ENCODE data around the gene ATP2B1.
"Not testable (repeated sequence)": the region's sequence is repeated elsewhere in the genome, so short reads cannot be mapped to it uniquely, and the experiment has no call there.

ATP2B1 gene

DNA sequence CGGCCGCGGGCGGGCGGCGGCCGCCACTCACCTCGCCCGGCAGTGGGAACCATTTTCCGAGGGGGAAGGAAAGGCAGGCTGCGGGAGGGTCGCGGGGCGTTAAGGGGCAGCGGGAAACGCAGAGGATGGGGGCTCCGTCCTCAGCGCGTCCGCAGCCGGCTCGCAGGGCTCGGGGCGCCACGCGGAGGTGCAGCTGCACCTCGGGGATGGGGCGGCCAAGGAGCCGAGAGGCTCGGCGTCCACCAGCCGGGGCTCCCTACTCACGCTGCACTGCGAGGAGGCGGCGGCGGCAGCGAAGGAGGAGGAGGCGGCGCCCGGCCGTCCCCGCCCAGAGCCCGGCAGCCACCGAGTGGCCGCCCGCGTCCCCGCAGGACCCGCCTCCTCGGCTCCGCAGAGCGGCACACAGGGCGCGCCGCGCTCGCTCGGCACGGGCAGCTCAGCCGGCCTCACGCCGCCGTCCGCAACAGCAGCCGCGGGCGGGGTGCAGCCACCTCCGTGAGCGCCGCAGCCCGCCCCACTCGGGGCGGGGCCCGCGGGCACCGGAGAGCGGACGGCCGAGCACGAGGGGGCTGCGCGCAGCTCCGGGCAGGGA, at the start of gene ATP2B1:
Gene ATP2B1, minus strand, starts transcription at position 274 of the 592 bp plus-strand sequence. CDS start 52,952 bp downstream, outside the sequence.
- peak; percentile 82 for DNase-seq

DNA sequence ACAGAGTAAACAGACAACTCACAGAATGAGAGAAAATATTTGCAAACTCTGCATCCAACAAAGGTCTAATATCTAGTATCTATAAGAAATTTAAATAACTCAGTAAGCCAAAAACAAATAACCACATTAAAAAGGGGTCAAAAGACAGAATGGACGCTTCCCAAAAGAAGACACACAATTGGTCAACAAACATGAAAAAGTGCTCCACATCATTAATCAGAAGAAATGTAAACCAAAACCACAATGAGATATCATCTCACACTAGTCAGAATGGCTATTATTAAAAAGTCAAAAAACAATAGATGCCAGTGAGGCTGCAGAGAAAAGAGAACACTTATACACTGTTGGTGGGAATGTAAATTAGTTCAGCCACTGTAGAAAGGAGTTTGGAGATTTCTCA, 49.3 kb upstream of the ATP2B1 start:
- not testable (repeated sequence) for DNase-seq

DNA sequence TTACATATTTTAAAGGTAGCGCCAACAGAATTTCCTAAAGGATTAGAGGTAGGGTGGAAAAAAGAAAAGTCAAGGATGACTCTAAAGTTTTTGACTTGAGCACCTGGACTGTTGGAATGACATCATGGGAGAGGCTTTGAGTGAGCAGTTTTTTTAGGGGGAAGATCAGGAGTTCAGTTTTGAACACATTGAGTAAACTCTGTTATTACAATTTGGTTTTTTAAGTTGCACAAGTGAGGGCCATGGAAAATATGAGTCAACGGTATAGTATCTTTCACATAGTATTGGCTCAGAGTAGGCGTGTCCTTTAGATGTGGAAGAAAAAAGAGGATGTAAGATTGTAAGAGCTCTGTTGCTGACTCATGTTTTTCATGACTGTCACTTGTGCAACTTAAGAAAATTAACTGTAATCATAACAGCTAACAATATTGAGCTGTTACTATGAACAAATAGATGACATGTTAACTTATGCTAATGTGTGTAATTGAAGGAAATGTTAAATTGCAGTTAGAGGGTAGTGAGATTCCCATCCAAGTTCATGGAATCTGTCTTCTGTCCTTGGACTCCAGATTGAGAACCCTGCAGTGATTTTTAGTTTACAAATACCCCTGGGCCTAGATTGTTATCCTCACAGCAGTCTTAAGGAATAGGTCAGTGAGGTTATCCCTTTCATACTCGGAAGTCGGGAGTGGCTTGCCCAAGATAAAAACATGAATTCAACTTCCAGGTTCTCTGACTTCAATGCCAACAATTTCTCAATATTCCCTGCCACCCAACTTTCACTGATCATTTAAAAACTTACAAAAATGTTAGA, 48.2 kb upstream of the ATP2B1 start:
- no peak for DNase-seq

DNA sequence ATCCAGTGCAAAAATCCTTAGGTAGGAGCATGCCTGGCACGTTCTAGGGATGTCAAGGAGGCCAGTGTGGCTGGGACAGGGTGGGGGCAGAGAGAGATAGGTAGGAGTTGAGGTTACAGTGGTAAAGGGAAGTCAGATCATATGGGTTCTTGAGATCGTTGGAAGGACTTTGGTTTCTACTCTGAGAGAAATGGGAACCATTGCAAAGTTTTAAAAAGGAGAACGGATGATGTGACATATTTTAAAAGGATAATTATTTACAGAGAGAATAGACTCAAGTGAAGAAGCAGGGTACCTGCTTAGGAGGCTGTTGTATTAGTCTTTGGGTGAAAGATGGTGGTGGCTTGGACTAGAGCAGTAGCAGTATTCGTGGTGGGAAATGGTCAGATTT, 47.6 kb upstream of the ATP2B1 start:
- DNase-seq = no peak

DNA sequence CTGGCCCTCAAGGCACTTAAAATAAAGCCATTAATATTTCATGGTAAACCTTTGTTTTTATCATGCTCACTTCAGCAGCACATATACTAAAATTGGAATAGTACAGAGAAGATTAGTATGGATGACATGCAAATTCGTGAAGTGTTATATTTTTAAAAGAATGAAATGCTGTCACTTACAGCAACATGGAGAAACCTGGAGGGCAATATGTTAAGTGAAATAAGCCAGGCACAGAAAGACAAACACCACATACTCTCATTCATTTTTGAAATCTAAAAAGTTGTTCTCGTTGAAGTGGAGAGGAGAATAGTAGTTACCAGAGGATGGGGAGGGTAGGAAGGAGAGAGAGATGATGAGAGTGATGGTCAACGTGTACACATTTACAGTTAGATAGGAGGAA, 45.4 kb upstream of the ATP2B1 start:
- DNase-seq = no peak

DNA sequence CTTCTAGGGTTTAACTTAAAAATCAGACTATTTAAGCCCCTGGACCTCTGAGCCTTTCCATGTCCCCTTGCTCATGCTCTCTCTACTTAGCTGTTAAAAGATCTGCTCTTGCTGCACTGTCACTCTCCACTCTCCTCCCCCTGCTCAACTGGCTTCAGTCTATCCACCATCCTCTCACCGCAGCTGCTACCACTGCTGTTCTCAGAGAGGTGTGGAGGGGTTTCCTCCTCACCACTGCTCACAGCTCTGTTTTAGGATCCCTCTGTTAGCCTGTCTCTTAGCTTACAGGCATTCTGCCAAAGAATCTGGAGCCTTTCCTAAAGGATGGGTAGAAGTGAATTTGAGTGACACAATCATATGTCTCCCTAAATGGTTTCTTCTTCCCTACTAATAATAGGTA, 43.7 kb upstream of the ATP2B1 start:
- no peak for DNase-seq

DNA sequence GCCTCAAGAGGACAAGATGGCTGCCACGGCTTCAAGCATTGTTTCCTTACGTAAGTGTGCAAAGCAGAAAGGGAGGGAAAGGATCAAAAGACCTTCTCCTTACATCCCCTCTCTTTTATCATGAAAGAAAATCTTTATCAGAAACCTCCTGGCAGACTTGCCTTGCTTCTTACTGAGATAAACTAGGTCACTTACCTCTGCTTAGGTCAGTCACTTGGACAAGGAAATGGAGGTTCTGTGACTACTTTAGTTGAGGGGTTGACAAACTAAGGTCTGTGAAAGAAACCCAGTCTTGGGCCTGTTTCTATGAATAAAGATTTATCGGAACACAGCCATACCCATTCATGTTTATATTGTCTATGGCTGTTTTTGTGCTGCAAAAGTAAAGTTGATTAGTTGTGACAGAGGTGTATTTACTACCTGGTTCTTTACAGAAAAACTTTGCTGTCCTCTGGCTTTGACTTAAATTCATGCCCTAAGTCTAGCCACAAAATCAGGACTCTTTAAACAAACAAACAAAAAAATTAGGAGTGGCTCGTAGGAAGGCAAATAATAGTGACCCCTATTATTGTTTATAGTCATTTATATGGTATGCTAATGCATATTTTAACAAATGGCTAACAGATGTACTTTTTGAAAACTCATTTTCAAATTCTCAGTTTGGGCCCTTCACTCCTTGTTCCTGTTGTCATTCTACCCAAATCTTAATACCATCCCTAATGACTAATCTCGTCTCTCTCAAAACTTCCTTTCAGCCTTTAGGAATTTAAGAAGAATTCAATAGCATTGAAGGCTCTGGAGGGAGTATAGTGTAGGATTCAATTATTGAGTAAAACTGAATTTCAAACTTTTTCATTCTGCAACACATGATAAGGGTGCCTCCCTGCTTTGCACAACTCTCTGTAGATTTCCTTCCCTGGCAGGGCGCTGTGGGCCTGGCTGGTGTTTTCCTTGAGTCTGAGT, 42.0 kb upstream of the ATP2B1 start:
- DNase-seq = no peak

DNA sequence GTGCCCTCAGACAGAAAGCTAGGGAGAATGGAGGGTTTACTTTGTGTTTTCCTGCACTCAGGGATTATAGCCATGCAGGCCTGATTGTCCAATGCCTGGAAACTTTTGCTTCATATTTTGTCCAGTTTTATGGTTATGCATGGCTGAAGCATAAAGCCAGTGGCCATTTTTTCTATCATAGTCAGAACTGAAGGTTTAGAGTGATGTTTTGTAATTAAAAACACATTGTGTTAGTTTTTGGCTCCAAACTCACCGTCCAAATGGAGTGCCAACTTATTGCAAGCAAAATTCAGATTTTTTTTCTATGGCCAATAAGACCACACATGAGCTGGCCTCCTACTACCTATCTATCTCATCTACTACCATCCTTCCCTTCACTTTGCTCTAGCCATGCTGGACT, 40.2 kb upstream of the ATP2B1 start:
- no peak for DNase-seq

DNA sequence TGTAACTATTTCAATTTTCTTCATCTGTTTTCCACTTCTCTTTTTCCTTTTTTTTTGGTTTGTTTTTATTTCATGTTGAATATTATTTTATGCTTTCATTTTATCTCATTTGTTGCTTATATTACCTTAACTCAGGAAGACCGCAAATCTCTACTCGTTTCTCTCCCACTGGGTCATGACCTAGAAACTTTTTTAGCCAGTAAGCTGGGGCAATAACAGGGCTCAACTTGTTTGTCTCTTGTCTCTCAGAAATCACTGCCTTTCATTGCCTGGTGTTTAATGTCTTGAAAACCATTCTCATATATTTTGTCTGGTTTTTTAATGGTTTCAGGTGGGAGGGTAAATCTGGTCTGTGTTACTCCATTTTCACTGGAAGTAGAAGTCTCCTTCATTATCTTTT, 36.6 kb upstream of the ATP2B1 start:
- DNase-seq = no peak

DNA sequence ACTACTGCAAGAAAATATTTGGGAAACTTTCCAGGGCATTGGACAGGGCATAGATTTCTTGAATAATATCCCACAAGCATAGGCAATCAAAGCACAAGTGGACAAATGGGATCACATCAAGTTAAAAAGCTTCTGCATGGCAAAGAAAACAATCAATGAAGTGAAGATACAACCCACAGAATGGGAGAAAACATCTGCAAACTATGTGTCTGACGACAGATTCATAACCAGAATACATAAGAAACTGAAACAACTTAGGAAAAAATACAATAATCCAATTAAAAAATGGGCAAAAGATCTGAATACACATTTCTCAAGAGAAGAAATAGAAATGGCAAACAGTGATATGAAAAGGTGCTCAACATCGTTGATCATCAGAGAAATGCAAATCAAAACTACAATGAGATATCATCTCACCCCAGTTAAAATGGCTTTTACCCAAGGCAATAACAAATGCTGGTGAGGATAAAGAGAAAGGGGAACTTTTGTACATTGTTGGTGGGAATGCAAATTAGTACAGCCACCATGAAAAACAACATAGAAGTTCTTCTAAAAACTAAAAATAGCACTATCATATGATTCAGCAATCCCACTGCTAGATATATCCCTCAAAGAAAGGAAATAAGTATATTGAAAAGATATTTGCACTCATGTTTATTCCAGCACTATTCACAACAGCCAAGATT, 33.8 kb upstream of the ATP2B1 start:
- no peak for DNase-seq

DNA sequence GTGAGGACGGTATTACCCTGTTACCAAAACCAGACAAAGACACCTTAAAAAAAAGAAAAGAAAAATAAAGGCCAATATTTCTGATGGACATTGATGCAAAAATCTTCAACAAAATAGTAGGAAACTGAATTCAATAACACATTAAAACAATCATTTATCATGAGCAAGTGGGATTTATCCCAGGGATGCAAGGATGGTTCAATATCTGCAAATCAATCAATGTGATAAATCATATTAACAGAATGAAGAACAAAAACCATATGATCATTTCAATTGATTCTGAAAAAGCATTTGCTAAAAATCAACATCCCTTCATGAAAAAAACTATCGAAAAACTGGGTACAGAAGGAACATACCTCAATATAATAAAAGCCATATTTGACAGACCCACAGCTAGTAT, 32.3 kb upstream of the ATP2B1 start:
- no peak for DNase-seq

DNA sequence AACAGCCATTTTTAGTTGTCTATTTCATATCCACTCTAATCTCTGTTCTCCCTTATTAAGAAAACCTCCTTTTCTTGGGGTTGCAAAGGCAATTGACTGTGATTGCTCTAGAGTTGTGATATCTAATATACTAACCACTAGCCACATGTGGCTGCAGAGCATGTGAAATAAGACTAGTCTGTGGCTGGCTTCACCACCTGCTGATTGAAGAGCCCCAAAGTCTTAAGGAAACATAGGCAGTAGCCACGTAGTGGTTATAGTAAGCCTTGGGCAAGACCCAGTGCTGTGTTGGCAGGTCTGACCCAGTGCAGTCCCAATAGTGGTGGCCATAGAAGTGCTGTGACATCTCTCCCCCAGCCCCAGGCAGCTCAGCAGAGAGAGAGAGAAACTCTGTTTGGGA, 28.4 kb upstream of the ATP2B1 start:
- no peak for DNase-seq

DNA sequence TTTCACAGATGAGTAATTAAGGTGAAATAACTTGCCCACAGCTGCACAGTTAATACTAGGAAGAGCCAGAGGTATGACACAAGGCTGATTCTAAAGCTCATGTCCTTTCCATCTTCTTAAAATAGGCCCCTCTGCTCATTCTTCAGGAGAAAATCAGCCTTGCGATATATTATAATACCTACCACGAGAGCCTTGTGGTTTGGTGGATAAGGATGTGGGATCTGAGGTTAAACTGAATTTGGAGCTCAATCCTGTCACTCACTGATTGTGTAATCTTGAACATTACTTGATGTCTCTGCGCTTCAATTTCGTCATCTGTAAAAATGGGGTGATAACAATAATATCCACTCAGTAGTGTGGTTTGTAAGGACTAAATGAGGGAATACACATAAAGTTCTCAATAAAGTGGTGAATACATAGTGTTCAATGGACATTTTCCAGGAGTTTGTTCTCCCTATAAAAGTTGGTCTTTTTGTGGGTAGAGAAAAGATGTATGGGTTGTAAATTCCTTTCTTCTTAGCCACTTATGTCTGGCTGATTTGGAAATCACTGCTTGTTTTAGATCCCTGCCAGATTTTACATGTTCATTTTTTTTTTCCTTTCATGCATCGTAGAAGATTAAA, 25.1 kb upstream of the ATP2B1 start:
- DNase-seq = no peak

DNA sequence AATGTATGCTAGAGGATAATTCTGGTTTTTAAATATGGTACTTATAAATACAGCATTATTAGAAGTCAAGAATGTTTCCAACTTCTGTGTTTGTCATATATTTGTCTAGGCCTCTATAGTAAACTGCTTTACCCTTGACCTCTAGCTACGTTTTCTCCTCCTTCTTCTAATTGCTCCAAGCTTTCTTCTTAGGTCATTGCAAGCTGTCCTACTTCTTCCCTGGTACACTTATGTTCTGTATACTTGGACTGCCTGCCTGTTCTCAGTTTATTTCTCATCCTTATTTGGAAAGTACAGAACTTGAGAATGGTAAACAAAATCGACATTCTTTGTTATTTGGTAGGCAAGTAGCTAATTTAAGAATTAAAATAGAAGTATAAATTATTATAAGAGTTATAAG, 23.9 kb upstream of the ATP2B1 start:
- no peak for DNase-seq

DNA sequence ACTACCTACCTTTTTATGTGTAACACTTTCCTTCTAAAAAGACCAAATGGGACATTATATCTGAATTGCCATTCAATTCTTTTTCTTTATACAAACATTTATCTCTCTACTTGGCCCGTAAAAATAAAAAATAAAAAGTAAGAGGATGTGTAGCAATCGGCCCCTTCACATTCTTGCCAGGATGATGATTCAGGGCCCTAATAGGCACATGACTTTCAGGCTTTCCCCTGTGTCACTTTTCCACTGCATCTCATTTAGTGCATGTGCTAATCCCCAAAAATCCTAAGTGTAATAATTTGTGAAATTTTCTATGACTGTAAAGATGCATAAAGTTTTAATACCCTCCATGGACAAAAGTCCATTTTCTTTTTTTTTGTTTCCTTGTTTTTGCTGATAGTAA, 23.0 kb upstream of the ATP2B1 start:
- no peak for DNase-seq

DNA sequence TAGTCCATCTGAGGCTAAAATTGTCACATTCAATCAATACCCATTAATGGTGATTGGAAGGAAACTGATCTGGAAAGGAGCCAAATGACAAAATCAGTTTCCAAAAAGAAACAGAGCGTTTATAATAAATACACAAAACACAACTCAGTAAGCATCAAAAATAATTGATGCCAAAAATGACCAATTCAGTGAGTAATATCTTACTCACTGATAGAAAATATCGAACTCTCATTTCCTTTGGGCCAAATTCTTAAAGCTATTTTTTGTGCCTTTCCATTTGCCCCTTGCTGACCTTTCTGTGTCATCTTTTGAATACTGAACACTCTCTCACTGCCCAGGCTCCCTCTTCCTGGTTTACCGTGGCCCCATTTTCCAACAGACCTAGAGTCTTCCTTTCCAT, 22.5 kb upstream of the ATP2B1 start:
- no peak for DNase-seq

DNA sequence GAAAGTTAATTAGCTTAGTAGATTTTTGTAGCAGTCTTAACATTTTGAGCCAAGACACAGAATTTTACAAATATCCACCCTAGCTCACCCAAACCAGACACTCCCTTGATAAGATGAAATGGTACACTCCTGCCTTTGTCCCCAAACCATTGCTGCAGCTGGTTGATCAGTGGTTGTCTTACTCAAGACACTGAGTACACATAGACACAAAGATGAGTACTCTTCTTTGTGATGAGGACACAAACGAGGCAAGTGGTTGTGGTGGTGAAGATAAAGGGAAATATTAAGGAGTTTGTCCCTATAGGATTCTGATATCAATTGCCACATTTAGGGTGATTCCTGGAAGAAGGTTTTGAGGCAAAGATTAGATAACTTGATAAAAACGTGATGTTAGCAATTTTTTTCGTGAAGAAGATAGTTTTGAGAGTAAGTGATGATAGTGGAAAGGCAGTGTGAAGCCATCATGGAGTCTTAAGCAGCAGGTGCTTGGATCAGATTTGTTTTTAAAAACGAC, 21.4 kb upstream of the ATP2B1 start:
- DNase-seq = no peak

DNA sequence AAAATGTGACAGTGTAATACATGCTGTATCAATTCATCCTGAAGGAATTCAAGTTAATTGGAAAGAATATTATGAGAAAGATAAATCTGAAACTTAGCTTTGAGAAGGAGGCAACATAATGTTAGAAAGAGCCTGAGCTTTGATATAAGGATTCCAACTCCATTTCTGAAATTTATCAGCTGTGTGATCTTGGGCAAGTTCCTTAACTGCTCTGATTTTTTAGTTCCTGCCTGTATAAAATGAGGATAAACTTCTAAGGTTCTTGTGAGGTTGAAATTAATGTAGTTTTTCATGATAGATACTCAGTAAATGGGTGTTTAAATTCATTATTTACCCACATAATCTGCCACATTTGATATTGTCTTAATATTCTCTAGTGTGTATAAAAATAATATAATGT, 14.6 kb upstream of the ATP2B1 start:
- no peak for DNase-seq

DNA sequence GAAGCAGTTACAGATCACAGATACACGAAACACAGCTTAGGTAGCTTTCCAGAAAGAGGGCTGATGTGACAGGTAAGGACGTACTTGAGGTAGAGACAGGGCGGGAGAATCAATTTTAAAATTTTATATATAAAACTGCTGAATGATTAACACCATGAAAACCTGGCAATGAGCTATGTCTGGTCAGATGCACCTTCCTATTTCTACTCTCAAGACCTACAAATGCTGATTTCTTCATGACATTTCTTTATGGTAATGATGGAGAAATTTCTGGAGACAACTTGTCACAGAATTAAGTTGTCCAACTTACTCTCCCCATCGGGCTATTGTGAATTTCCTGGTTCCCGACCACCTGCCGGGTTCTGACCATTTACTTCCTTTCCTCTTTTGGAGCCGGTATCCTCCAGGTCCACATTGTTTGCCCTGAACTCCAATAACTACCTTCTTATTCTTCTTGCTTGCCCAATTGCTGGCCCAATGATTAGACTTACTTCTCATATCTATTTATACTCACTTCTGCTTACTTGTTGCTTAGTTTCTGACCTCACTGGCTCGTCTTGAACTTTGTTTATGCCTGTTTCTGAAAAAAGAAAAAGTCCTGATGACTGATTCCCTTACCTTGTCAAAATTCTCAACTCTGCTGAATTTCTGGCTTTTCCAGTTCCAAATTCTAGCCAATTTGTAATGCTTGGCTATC, 12.8 kb upstream of the ATP2B1 start:
- no peak for DNase-seq

DNA sequence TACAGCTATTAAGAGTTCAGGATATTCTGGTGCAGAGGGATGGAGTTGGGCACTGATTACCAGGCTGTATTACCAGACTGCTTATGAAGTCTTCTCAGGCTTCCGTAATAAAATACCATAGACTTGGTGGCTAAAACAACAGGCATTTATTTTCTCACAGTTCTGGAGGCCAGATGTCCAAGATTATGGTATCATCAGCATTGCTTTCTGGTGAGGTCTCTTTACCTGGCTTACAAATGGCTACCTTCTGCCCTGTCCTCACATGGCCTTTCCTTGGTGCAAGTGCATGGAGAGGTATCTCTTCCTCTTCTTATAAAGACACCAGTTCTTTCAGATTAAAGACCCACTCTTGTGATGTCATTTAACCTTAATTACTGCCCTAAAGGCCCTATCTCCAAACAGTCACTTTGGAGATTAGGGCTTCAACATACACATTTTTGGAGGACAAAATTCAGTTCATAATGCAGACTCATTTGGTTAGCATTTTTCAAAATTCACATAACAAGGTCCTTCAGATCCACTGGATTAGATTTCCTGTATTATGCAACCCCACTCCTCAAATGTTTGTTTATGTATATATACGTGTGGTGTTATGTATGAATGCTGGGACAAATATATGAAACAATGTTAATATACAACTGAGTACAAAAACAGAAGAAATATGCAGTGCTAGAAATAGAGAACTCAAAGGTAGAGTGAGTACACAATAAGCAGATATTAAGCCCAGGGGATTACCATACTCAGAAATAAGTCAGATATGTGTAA, 9.3 kb upstream of the ATP2B1 start:
- DNase-seq = no peak

DNA sequence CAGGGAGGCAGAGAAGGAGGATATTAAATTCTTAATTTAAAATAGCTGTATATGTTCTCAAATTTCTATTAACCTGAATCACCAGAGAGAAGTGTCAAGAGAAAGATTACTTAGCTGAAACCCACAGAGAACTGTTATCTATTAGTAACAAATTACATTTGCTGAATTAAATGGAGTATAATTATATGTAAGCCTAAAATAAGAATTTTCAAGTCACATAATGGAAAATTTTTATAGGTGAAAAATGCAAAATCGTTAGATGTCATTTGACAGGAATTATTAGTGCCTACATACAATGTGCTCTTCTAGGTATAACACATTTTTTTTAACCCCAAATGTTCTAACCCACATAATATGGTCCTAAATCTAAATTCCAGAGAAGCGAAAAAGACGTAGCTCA, 4.1 kb upstream of the ATP2B1 start:
- no peak for DNase-seq

All from activated naive CD4-positive, alpha-beta T cell treated with anti-CD3 and anti-CD28 coated beads, Interleukin-2, amount 50 U/mL, for 16 hours (primary cell).